Neutrophil (primary cell): Measurements from ENCODE around the gene CD74.

Experiments used
- H3K27ac ChIP-seq: fragments of 200-600 bp; sonication (generic); 2 replicates; pipeline ENCODE4 v1.5.1; 2016; ENCODE audit warnings: mild to moderate bottlenecking, moderate library complexity
- H3K27me3 ChIP-seq: fragments of 200-600 bp; sonication (generic); 2 replicates; pipeline ENCODE4 v1.6.0; 2016; ENCODE audit warnings: mild to moderate bottlenecking
- H3K36me3 ChIP-seq: fragments of 200-600 bp; sonication (generic); 2 replicates; pipeline ENCODE4 v1.5.1; 2017
- H3K4me1 ChIP-seq, 2 experiments: fragments of 200-600 bp in 1 of 2; sonication (generic) in 1 of 2; 1 replicate in 1 of 2; 2 replicates in 1 of 2; pipeline versions ENCODE4 v1.5.1 to v1.6.1; 2013 to 2016; ENCODE audit warnings: low read depth in 1 of 2, low read length in 1 of 2, mild to moderate bottlenecking in 1 of 2, moderate library complexity in 1 of 2; ENCODE audit not compliant: control insufficient read depth in 1 of 2, insufficient read depth in 1 of 2
- H3K4me3 ChIP-seq, 2 experiments: fragments of 200-600 bp in 1 of 2; sonication (generic) in 1 of 2; 1 replicate in 1 of 2; 2 replicates in 1 of 2; pipeline ENCODE4 v1.5.1; 2013 to 2016; ENCODE audit warnings: low read depth in 1 of 2, low read length in 1 of 2, mild to moderate bottlenecking in 1 of 2, moderate library complexity in 1 of 2
- H3K9me3 ChIP-seq: fragments of 200-600 bp; sonication (generic); 2 replicates; pipeline ENCODE4 v1.5.1; 2016
- CTCF ChIP-seq: fragments of 200-600 bp; sonication (generic); IDR thresholded peaks from 2 replicates; pipeline ENCODE4 v1.5.1; 2016; ENCODE audit warnings: antibody characterized with exemption

CD74 gene

GRCh38 chr5:150412319-150413175, at the start of gene CD74:
Gene CD74 (minus strand): TSS chr5:150412910. CDS start chr5:150412749, 161 bp downstream.
- H3K4me1 ChIP-seq, result peaks cover 37 to 38% of the 10 kb centered on the region in 2 experiments
- no peaks in the 10 kb centered on the region for H3K9me3 ChIP-seq
- peak within 1 kb of the TSS; percentile 78 to 95 for H3K4me3 ChIP-seq
- no peaks in the 10 kb centered on the region for H3K27me3 ChIP-seq
- no peaks in the 10 kb centered on the region for H3K36me3 ChIP-seq
- H3K27ac ChIP-seq, result peak within 1 kb of the TSS; percentile 96
- no peak for TF ChIP-seq CTCF

GRCh38 chr5:150461231-150461630, 48.5 kb upstream of the CD74 start:
- Histone ChIP-seq H3K9me3 (no peaks in the 10 kb centered on the region), H3K4me3 (peak overlapping the region; percentile 1 to 33), H3K4me1 (peaks cover 82 to 86% of the 10 kb centered on the region in 2 experiments), H3K27ac (peak overlapping the region; percentile 85), H3K27me3 (no peaks in the 10 kb centered on the region), H3K36me3 (no peaks in the 10 kb centered on the region)
- peak; percentile 23 for TF ChIP-seq CTCF

- Histone ChIP-seq H3K27me3 (no peaks in the 10 kb centered on the region), H3K4me3 (peak overlapping the region; percentile 1 to 33), H3K9me3 (no peaks in the 10 kb centered on the region), H3K36me3 (no peaks in the 10 kb centered on the region), H3K4me1 (peaks cover 82 to 86% of the 10 kb centered on the region in 2 experiments), H3K27ac (peak overlapping the region; percentile 85)
- no peak for TF ChIP-seq CTCF
Measured at GRCh38 chr5:150460781-150461180, 48.1 kb upstream of the CD74 start.

GRCh38 chr5:150458802-150459557, 46.3 kb upstream of the CD74 start:
- TF ChIP-seq CTCF, result peak; percentile 95
- Histone ChIP-seq H3K27ac (peak overlapping the region; percentile 64), H3K36me3 (no peaks in the 10 kb centered on the region), H3K27me3 (no peaks in the 10 kb centered on the region), H3K9me3 (no peaks in the 10 kb centered on the region), H3K4me1 (peaks cover 93 to 98% of the 10 kb centered on the region in 2 experiments), H3K4me3 (peak overlapping the region; percentile 23 to 57)

GRCh38 chr5:150457562-150458240, 45.0 kb upstream of the CD74 start:
- Histone ChIP-seq H3K27ac (peak overlapping the region; percentile 85), H3K36me3 (no peaks in the 10 kb centered on the region), H3K27me3 (no peaks in the 10 kb centered on the region), H3K9me3 (no peaks in the 10 kb centered on the region), H3K4me3 (peak overlapping the region; percentile 43 to 46), H3K4me1 (peaks cover 98 to 100% of the 10 kb centered on the region in 2 experiments)
- no peak for TF ChIP-seq CTCF
